ENCODE results near the gene ROPN1L.
"Not testable (repeated sequence)": the region's sequence is repeated elsewhere in the genome, so short reads cannot be mapped to it uniquely, and the experiment has no call there.

The ROPN1L gene

GRCh38 chr5:10478436-10478835, 36.8 kb downstream of the ROPN1L start:
- DNase-seq (ENCODE audit: low spot score), result peak; percentile 35

DNA sequence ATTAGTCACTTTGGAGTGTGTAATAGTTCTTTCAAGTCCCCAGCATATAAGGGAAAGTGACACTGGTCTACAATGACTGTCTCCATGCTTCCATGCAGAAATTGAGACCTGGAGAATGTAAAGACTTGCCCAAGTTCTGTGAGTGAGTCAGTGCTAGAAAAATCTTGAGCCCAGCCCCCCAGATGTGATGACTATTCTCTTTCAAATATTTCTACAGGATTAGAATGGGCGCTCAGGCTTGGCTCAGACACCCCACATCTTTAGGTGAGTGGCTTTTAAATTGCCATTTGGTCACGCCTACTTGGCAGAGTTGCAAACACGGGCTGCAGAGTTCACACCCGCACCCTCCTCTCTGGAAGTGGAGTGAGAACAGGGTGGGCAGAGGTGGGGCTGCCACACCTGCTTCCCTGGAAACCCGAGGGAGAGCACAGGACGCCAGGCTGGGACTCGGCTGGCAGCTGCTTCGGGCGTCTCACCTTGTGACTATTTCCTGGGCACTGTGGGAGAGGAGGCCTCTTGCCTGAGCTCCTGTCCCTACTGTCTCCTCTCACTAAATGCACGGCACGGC, 37.6 kb downstream of the ROPN1L start:
- peak; percentile 92 for DNase-seq (ENCODE audit: low spot score)

GRCh38 chr5:10480237-10480985, 38.7 kb downstream of the ROPN1L start:
- DNase-seq (ENCODE audit: low spot score), result no peak

DNA sequence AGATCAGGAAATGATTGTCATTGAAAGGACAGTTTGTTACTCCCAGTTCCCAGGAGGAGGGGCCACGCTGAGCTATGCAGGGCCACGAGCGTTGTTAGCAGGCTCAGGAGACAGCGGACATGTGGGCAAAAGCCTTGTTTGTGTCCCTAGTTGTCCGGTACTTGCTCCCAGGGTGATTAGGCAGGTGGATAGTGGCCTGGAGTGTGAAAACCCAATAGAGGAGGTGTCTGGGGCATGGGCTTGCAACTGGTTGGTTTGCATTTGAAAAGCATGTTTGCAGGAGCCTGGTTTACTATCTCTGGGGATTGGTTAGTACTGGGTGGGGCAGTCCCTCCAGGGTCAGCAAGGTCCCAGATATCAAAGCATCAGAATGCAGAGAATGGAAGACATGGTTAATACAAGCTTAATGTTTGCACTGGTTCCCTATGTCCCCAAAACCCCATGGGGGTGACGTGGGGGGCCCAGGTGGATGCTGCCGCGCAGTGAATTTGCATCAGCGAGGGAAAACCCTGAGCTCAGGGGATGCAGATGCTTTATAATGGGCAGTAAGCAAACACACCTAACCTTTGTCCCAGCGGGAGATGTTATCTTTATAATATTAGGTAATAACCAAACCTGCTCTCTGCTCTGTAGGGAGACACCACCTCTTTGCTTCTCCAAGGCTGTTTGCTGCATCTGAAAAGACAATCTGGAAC, 39.7 kb downstream of the ROPN1L start:
- DNase-seq (ENCODE audit: low spot score), result no peak

DNA sequence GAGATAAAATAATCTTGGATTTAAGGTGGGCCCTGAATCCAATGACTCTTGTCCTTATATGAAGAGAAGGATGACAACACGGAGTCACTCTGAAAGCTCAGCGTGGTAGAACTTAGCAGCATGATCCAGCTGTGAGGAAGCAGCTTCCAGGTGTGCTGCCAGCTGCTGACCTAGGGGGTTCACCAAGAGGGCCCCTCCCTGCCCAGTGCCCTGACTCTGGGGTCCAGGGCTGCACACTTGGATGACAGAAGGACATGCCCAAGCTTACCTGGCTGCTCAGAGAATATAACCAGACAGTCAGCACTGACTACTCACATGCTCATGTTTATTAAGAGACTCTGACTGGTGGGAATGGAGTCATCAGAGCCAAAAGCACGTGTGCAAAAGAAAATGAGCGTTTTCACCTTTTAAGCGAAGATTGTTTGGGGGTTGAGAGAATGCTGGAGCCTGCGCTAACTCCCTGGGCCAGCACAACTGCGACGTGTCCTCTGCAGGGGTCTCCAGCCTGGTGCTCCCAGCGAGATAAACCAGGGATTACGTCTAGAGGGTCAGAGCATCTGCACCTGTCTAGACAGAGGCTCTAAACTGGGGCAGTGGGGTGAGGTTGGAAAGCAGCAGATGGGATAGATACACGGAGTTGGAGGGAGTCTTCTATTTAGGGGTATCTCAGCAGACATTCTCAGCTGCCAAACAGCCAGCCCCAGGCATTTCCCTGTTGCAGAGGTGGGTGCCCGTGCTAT, 41.3 kb downstream of the ROPN1L start:
- DNase-seq (ENCODE audit: low spot score), result no peak

GRCh38 chr5:10484774-10485141, 43.1 kb downstream of the ROPN1L start:
- no peak for DNase-seq (ENCODE audit: low spot score)

GRCh38 chr5:10485142-10485795, 43.6 kb downstream of the ROPN1L start:
- no peak for DNase-seq (ENCODE audit: low spot score)

DNA sequence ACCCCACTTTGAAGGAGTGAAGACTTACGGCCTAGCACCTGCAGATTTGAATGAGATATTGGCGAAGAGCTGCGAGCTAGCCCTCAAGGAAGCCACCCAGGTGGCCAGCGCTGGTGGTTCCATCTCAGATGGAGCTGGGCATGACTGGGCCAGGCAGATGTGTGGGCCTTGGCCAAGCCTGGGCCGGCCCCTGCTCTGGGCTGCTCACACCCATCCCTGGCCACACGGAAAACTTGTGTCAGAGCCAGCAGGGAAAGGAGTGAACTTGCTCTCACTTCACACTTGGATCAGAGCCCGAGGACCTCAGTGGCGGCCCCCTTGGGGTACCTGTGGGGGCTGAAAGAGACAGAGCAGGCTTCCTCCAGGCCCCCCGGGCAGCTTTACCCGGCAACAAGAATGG, 44.2 kb downstream of the ROPN1L start:
- DNase-seq (ENCODE audit: low spot score), result no peak

GRCh38 chr5:10486511-10487344, 45.0 kb downstream of the ROPN1L start:
- no peak for DNase-seq (ENCODE audit: low spot score)

DNA sequence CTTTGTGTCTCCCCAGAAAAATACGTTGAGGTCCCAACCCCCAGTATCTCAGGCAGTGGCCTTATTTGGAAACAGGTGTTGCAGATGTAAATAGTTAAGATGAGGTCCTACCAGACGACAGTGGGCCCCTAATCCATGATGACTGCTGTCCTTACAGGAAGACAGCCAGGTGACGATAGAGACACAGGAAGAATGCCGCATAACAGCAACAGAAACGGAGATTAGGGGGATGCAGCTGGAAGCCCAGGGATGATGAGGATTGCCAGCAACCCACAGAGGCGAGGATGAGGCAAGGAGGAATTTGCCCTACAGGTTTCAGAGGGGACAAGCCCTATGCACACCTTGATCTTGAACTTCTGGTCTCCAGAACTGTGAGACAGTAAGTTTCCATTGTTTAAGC, 46.5 kb downstream of the ROPN1L start:
- no peak for DNase-seq (ENCODE audit: low spot score)

GRCh38 chr5:10489810-10490426, 48.2 kb downstream of the ROPN1L start:
- DNase-seq (ENCODE audit: low spot score), result no peak

DNA sequence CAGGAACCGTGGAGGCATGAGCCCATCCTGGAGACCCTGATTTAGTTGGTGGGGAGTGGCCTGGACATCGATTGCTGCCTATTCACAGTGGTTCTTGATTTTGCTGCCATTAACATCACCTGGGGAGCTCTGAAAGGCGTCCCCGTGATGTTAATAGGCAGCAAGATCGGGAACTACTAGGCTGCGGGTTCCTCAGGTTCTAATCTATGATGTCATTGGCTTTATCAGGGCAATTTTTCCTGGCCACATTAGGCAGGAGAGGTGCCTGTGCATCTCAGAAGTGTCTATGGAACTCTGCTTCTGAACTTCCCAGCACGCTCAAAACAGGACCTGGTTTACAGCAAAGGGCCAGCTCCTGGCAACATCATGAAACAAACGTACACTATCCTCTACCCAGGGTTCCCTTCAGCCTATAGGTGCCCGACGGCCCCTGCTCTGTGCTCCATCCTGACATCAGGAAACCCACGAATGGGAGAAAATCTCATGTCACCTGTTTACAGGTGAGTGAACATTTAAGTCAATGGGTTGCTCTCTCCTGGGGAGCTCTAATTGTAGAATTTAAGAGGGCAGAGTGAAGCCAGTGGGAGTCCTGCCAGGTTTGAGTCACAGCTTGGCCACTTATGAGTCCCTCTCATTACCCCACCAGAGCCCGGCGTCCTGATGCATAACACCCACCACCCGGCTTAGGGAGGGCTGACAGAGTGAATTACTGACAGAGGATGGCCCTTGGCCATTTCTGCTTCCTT, 49.4 kb downstream of the ROPN1L start:
- peak; percentile 19 for DNase-seq (ENCODE audit: low spot score)

DNA sequence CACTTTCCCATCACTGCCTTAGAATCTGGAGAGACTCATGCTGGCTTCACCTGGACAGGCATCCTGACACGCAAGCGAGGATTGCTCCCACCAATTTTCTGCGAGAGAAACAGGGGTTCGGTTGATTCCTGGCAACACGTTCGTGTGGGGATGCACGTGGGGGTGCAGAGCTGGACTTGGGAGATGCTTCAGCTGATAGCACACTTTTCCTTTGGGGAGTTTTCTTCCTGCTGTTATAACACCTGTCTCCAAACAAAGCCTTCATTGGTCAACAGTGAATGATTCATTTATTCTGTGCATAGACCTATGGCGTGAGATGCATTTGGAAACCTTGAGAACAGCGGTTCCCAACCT, 50.0 kb downstream of the ROPN1L start:
- no peak for DNase-seq (ENCODE audit: low spot score)

- no peak for DNase-seq (ENCODE audit: low spot score)
Measured at GRCh38 chr5:10493884-10494283, 52.2 kb downstream of the ROPN1L start.

GRCh38 chr5:10494497-10494896, 52.8 kb downstream of the ROPN1L start:
- not testable (repeated sequence) for DNase-seq (ENCODE audit: low spot score)

- DNase-seq (ENCODE audit: low spot score), result no peak
Measured at GRCh38 chr5:10497554-10497953, 55.9 kb downstream of the ROPN1L start.

- DNase-seq (ENCODE audit: low spot score), result no peak
Measured at GRCh38 chr5:10498350-10498749, 56.7 kb downstream of the ROPN1L start.

- no peak for DNase-seq (ENCODE audit: low spot score)
Measured at GRCh38 chr5:10499066-10499465, 57.4 kb downstream of the ROPN1L start.

DNA sequence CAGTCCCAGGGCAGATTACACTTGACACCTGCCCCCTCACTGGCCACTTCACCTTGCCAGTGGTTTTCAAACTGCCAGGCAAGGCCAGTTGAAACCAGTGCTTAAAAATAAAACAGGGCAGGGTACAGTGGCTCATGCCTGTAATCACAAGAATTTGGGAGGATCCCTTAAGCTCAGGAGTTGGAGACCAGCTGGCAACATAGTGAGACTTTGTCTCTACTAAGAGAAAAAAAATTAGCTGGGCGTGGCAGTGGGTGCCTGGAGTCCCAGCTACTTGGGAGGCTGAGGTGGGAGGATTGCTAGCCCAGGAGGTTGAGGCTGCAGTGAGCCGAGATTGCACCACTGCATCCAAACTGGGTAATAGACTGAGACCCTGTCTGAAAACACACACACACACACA, 58.1 kb downstream of the ROPN1L start:
- no peak for DNase-seq (ENCODE audit: low spot score)

DNA sequence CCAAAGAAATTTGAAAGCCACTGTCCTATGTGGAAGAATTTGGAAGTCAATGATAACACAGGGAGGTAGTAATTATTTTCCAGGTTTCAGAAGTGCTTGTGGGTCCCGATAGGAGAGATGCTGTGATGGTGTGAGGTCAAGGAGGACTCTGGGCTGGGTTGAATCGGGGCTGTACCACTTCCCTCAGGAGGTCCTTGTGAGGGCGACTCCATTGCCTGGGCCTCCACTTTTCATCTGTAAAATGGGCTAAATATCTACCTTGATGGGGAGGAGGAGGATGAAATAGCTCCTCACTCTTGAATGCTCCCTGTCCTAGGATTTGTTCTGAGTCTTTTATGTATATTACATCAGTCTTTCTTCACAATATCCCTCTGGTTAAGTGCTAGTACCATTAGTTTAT, 59.0 kb downstream of the ROPN1L start:
- no peak for DNase-seq (ENCODE audit: low spot score)

Measured in kidney tubule cell (primary cell).